Adrenal gland (tissue), 19 donors: Measurements from ENCODE around the gene ZHX3. TPM values are rescaled to one million over a fixed set of nuclear protein-coding genes. Genes with fewer than 3 reads are reported as not detected.

Experiments
- DNase-seq, 7 donors: peaks; one replicate each; pipeline ENCODE4 v3.0.0-alpha.2; 2019 to 2020
- H3K27ac ChIP-seq, 5 donors: fragments of 200-600 bp; sonication (generic) in 4 of 5; 1 replicate in 3 of 5; 2 replicates in 2 of 5; pipeline versions ENCODE4 v1.5.1 to v1.8.0; 2016 to 2020; ENCODE audit warnings: mild to moderate bottlenecking in 1 of 5
- H3K27me3 ChIP-seq: fragments of 200-600 bp; 2 replicates; pipeline ENCODE4 v1.8.0; 2021
- H3K36me3 ChIP-seq, 2 donors: fragments of 200-600 bp; replicated peaks in 1 of 2; 1 replicate in 1 of 2; 2 replicates in 1 of 2; pipeline versions ENCODE4 v1.5.1 to v1.8.0; 2018 to 2022
- H3K4me1 ChIP-seq, 2 donors: fragments of 200-600 bp; replicated peaks in 1 of 2; 1 replicate in 1 of 2; 2 replicates in 1 of 2; pipeline versions ENCODE4 v1.5.1 to v1.8.0; 2018 to 2021
- H3K4me3 ChIP-seq, 4 donors: fragments of 200-600 bp; sonication (generic) in 3 of 4; one replicate each; pipeline ENCODE4 v1.5.1; 2016 to 2018
- H3K9me3 ChIP-seq, 3 donors: fragments of 200-600 bp; sonication (generic) in 1 of 3; replicated peaks in 1 of 3; 1 replicate in 2 of 3; 2 replicates in 1 of 3; pipeline versions ENCODE4 v1.5.1 to v1.8.0; 2016 to 2021
- POLR2A ChIP-seq, 2 donors: fragments of 450-650 bp; IDR thresholded peaks; one replicate each; pipeline ENCODE4 v1.6.1; 2017; ENCODE audit warnings: antibody characterized with exemption in 2 of 2, mild to moderate bottlenecking in 2 of 2, moderate library complexity in 1 of 2
- WGBS, 4 donors: extraction: QIAGEN DNeasy Blood & Tissue Kit in 2 of 4; methylation state at CpG; one replicate each; pipeline versions ENCODE4 v1.1.5 to v1.1.7; 2013 to 2017; 5-methylcytosine and 5-hydroxymethylcytosine counted together
- intact Hi-C, 2 donors: fragments of 100-400 bp; cut with DNase I; formaldehyde crosslinking; loops; one replicate each; pipeline versions ENCODE4 v1.14.1 to v1.15.0; 2022 to 2023
- long read RNA-seq, 10 donors: library from polyadenylated mRNA in 3 of 10; unstranded in 2 of 10; stranded (forward) in 1 of 10; transcript quantifications; one replicate each; pipeline ENCODE4 v2.0.0 and lab custom pipeline, GENCODE V29; 2021 to 2026
- polyA plus RNA-seq, 3 donors: library from polyadenylated mRNA; stranded (reverse); fragments of 200-250 nt in 2 of 3; fragments of 350-450 nt in 1 of 3; fragmentation: Illumina TruSeq in 1 of 3; extraction: RNeasy Lipid Tissue Mini Kit (QIAGEN cat#74804) in 1 of 3; gene quantifications; one replicate each; pipeline ENCODE4 v1.2.3, GENCODE V29; 2013 to 2014
- total RNA-seq, 9 donors: library from RNA; depleted of rRNA in 4 of 9; stranded (reverse); fragments of >200 nt in 4 of 9; fragments of 120-200 nt in 1 of 9; fragmentation: NEBNext Ultra II Directional in 1 of 9; extraction: Animal tissue kit (Norgen Biotek cat#: 25700) in 1 of 9; gene quantifications; one replicate each; pipeline versions ENCODE4 v1.1.0 to v1.2.4, GENCODE V29; 2013 to 2023
- TF ChIP-seq, protein P1 (sequence below), 6 experiments: fragments of 450-650 bp in 4 of 6; fragments of 200-600 bp in 2 of 6; sonication (generic) in 1 of 6; IDR thresholded peaks; 1 replicate in 5 of 6; 2 replicates in 1 of 6; pipeline versions ENCODE4 v1.5.1 to v1.8.0; 2016 to 2021; ENCODE audit warnings: antibody characterized with exemption in 6 of 6, mild to moderate bottlenecking in 2 of 6, moderate library complexity in 1 of 6
- donor health status: healthy with polysubstance abuse.
- donor health status: Bipolar disorder and iron deficiency.
- donor health status: DM: yes; HTN: yes; CAD: no.
- donor health status: DM: no; HTN: no; CAD: no.
- donor health status: DM: no; HTN: no; CAD: no.
- donor health status: DM: yes; HTN: yes; CAD: no.

The ZHX3 gene, protein sequence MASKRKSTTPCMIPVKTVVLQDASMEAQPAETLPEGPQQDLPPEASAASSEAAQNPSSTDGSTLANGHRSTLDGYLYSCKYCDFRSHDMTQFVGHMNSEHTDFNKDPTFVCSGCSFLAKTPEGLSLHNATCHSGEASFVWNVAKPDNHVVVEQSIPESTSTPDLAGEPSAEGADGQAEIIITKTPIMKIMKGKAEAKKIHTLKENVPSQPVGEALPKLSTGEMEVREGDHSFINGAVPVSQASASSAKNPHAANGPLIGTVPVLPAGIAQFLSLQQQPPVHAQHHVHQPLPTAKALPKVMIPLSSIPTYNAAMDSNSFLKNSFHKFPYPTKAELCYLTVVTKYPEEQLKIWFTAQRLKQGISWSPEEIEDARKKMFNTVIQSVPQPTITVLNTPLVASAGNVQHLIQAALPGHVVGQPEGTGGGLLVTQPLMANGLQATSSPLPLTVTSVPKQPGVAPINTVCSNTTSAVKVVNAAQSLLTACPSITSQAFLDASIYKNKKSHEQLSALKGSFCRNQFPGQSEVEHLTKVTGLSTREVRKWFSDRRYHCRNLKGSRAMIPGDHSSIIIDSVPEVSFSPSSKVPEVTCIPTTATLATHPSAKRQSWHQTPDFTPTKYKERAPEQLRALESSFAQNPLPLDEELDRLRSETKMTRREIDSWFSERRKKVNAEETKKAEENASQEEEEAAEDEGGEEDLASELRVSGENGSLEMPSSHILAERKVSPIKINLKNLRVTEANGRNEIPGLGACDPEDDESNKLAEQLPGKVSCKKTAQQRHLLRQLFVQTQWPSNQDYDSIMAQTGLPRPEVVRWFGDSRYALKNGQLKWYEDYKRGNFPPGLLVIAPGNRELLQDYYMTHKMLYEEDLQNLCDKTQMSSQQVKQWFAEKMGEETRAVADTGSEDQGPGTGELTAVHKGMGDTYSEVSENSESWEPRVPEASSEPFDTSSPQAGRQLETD
- total RNA-seq: 10 to 100 TPM; 22.2 to 91.1 (median 55.6) TPM
- polyA plus RNA-seq: 10 to 100 TPM; 20.7 to 56.5 (median 45.4) TPM
- long read RNA-seq, donor 1, partial matches to known transcripts: 0 of 4 reads
- long read RNA-seq, donor 1, other reads (novel, unspliced or antisense): 0 of 4 reads
- long read RNA-seq, donor 2, partial matches to known transcripts: 18 of 22 reads
- long read RNA-seq, donor 2, other reads (novel, unspliced or antisense): 0 of 22 reads
- long read RNA-seq, donor 3, full-length matches to known transcripts: 1 of 1 reads
- long read RNA-seq, donor 3, partial matches to known transcripts: 0 of 1 reads
- long read RNA-seq, donor 3, other reads (novel, unspliced or antisense): 0 of 1 reads
- long read RNA-seq, donor 4, partial matches to known transcripts: 2 of 7 reads
- long read RNA-seq, donor 4, other reads (novel, unspliced or antisense): 5 of 7 reads
- long read RNA-seq, donor 5, full-length matches to known transcripts: 1 of 19 reads
- long read RNA-seq, donor 5, partial matches to known transcripts: 9 of 19 reads
- long read RNA-seq, donor 5, other reads (novel, unspliced or antisense): 9 of 19 reads
- long read RNA-seq, donor 6, partial matches to known transcripts: 6 of 11 reads
- long read RNA-seq, donor 6, other reads (novel, unspliced or antisense): 5 of 11 reads
- long read RNA-seq, donor 7, full-length matches to known transcripts: 4 of 4 reads
- long read RNA-seq, donor 7, partial matches to known transcripts: 0 of 4 reads
- long read RNA-seq, donor 7, other reads (novel, unspliced or antisense): 0 of 4 reads
- long read RNA-seq, donor 8: 0 reads
- long read RNA-seq, donor 9, partial matches to known transcripts: 0 of 2 reads
- long read RNA-seq, donor 9, other reads (novel, unspliced or antisense): 0 of 2 reads
- long read RNA-seq, donor 10: 0 reads

DNA sequence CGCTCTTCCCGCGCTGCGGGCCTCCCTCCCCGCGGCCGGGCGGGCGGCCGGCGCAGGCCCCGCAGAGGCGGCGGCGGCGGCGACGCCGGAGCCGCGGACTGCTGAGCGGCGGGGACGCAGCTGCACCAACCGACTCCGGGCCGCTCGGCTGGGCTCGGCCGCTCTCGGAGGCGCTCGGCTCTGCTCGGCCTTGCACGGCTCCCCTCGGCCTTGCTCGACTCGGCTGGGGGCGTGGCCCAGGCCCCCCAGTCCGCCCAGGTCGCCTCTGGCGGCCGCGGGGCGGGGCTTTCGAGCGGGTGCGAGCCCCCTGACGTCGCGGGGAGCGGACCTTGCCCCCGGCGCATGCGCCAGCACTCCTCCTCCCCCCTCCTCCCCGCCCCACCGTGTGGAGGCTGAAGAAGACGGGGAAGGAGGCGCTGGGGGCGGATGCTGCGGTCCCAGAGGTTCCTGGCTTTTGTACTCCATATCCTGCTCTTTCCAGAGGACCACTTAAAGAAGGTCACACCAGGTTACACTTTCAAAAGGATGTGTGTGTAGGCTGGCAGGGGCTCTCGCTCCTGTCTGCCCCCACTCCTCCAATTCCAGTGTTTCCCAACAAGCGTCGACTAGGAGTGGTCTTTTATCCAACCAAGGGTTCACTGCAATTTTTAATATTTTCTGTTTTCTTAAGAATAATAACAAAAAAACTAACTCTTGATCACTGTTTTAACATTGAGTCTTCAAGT lies at the start of gene ZHX3:
Gene ZHX3, minus strand, starts transcription at position 186 of the 725 bp plus-strand sequence. CDS start 112,815 bp downstream, outside the sequence.
- peak; percentile 96 to 98 (median 97) for DNase-seq
- peak within 1 kb of the TSS; percentile 38 to 93 (median 82) for H3K4me3 ChIP-seq
- peak within 1 kb of the TSS; percentile 53 to 95 (median 85) for H3K27ac ChIP-seq
- H3K9me3 ChIP-seq: no peaks in the 10 kb centered on the region
- no peaks in the 10 kb centered on the region for H3K27me3 ChIP-seq
- TF ChIP-seq POLR2A (IDR thresholded peaks at IDR 0.05): peak; percentile 74 to 76
- TF ChIP-seq, protein P1, sequence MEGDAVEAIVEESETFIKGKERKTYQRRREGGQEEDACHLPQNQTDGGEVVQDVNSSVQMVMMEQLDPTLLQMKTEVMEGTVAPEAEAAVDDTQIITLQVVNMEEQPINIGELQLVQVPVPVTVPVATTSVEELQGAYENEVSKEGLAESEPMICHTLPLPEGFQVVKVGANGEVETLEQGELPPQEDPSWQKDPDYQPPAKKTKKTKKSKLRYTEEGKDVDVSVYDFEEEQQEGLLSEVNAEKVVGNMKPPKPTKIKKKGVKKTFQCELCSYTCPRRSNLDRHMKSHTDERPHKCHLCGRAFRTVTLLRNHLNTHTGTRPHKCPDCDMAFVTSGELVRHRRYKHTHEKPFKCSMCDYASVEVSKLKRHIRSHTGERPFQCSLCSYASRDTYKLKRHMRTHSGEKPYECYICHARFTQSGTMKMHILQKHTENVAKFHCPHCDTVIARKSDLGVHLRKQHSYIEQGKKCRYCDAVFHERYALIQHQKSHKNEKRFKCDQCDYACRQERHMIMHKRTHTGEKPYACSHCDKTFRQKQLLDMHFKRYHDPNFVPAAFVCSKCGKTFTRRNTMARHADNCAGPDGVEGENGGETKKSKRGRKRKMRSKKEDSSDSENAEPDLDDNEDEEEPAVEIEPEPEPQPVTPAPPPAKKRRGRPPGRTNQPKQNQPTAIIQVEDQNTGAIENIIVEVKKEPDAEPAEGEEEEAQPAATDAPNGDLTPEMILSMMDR (IDR thresholded peaks at IDR 0.05): no peak
- peaks cover 22 to 37% of the 10 kb centered on the region in 2 donors for H3K4me1 ChIP-seq
- intact Hi-C loops: no loop called here
- H3K36me3 ChIP-seq: no peaks in the 10 kb centered on the region
- WGBS, 4 donors: 0 to 6% (median 1%) methylated on average over 3 to 64 of the region's 64 CpGs

DNA sequence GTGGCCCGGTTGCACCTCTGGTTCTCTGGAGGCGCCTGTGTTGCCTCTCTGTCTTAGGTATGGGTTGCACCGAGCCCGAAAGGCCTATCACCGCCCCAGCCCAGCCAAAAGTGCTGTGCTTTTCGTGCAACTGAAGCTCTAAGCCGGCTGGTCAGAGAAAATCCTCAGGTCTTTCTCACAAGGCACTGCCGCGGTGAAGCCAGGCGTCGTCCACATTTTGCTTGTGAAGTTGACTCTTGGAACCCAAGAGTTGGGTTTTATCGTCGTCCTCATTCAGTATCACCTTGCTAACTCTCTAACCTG lies 49.8 kb upstream of the ZHX3 start:
- Histone ChIP-seq H3K4me3 (no peak overlapping the region), H3K27ac (no peak overlapping the region), H3K4me1 (no peaks in the 10 kb centered on the region), H3K9me3 (no peaks in the 10 kb centered on the region), H3K36me3 (no peaks in the 10 kb centered on the region), H3K27me3 (peaks cover 10% of the 10 kb centered on the region)
- 77 to 89% (median 83%) methylated on average over 7 to 13 of the region's 13 CpGs for whole genome bisulfite sequencing, 4 donors
- TF ChIP-seq POLR2A (IDR thresholded peaks at IDR 0.05): no peak
- TF ChIP-seq, protein P1 (IDR thresholded peaks at IDR 0.05): no peak
- intact Hi-C loops: no loop called here
- no peak for DNase-seq

DNA sequence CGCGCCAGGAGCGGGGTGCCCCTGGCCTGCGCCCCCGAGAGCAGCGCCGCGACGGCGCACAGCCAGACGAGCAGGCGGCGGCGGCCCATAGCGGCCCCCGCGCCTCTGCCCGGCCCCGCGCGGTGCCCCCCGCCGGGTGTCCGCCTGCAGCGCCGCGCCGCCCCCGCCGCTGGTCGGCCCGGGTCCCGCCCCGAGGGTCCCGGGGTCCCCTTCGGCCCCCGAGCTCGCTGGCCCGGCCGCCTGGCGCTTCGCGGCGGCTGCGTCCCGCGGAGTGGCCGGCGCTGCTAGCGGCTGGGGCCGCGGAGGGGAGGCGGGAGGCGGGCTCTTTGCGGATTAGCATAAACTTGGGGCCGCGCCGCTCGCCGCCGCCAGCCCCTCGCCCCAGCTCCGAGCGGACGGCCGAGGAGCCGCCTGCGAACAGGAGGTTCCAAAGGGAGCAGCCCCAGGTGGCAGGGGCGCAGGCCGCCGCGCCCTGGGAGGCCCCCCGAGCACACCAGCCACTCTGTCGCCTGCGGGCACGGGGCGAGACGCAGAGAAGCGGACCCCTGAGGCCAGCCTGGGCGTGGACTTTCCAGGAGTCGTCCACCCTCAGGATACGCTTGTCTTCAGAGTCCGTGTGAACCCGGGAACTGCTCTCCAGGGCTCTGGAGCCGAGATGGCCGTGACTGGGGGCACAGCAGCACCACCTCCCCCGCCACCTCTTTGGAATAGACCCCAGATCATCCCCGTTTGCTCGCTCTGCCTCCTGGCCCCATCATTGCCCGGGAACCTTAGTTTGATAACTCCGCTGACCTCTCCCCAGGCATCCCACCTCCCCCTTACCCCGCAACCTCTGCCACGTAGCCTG lies 49.2 kb upstream of the ZHX3 start, which contains the start of gene EMILIN3:
Gene EMILIN3, minus strand, starts transcription at position 273 of the 847 bp plus-strand sequence. Its CDS starts 184 bp downstream, at position 89.
- WGBS, 4 donors: 9 to 61% (median 20%) methylated on average over 11 to 92 of the region's 93 CpGs
- H3K27ac ChIP-seq: no peak within 1 kb of the TSS
- no peaks in the 10 kb centered on the region for H3K4me1 ChIP-seq
- peak within 1 kb of the TSS in 1 of 4 donors; percentile 52 for H3K4me3 ChIP-seq
- H3K36me3 ChIP-seq: no peaks in the 10 kb centered on the region
- intact Hi-C loops: no loop called here
- no peak for DNase-seq
- H3K9me3 ChIP-seq: no peaks in the 10 kb centered on the region
- TF ChIP-seq, protein P1 (IDR thresholded peaks at IDR 0.05): no peak
- TF ChIP-seq POLR2A (IDR thresholded peaks at IDR 0.05): no peak
- peaks cover 10% of the 10 kb centered on the region for H3K27me3 ChIP-seq
